Measurements from ENCODE around the gene ANO6. TPM values are rescaled to one million over a fixed set of nuclear protein-coding genes. Genes with fewer than 3 reads are reported as not detected.

Gene ANO6
- total and polyA plus RNA-seq, 2 of the 4 experiments (the other 2 are of a cell fraction): 21.6 to 41.0 TPM

- CTCF ChIA-PET: interaction anchor here (0.5 to 0.7 kb wide), 2 partner anchors 232 to 343 kb away, joined by 3 to 4 read pairs; no protein-coding TSS in a partner anchor
- H3K14ac ChIP-seq (replicated peaks; ENCODE audit: low read depth, low read length): no peak overlapping the region
- H4K91ac ChIP-seq (ENCODE audit: insufficient read depth, low read depth, low read length): no peak overlapping the region
- dilution Hi-C loops (cut with HindIII; ENCODE audit: low sequenced_read_pairs, unreplicated experiment): no loop called here
- H3K4me2 ChIP-seq (ENCODE audit: low read depth, low read length): no peak overlapping the region
- peaks cover 0 to 4% of the 10 kb centered on the region in 2 experiments; a peak in 2 of 4 replicates for H3K79me1 ChIP-seq (ENCODE audit: low read depth in 1 of 2, low read length in 2 of 2)
- H4K20me1 ChIP-seq (ENCODE audit: insufficient read depth, low read length): no peaks in the 10 kb centered on the region
- TF ChIP-seq RAD21 (IDR thresholded peaks at IDR 0.05; ENCODE audit: low read length): no peak
- TF ChIP-seq POLR2A (IDR thresholded peaks at IDR 0.05; ENCODE audit: low read depth, low read length): no peak
- TF ChIP-seq NFE2L2 (IDR thresholded peaks at IDR 0.05; ENCODE audit: low read depth, low read length): no peak
- TF ChIP-seq CEBPB (IDR thresholded peaks at IDR 0.05; ENCODE audit: low read depth, low read length): no peak
- TF ChIP-seq CTCF (conservative IDR thresholded peaks at IDR 0.05; ENCODE audit: low read depth, low read length): no peak
- TF ChIP-seq FOS (IDR thresholded peaks at IDR 0.05; ENCODE audit: low read depth, low read length): no peak
- TF ChIP-seq SMC3 (IDR thresholded peaks at IDR 0.05; ENCODE audit: low read depth, low read length): no peak
- TF ChIP-seq RFX5 (IDR thresholded peaks at IDR 0.05; ENCODE audit: low read depth, low read length): no peak
- no peak for TF ChIP-seq ELK1 (IDR thresholded peaks at IDR 0.05; ENCODE audit: borderline replicate concordance, low read depth, low read length)
- TF ChIP-seq USF2 (IDR thresholded peaks at IDR 0.05; ENCODE audit: low read depth, low read length): no peak
- TF ChIP-seq CHD1 (IDR thresholded peaks at IDR 0.05; ENCODE audit: low read depth, low read length): no peak
- TF ChIP-seq MXI1 (IDR thresholded peaks at IDR 0.05; ENCODE audit: borderline replicate concordance, low read depth, low read length): no peak
- 0 out of 2 replicates have a peak, but pooled peaks cover 2% of the 10 kb centered on the region for H3K4me1 ChIP-seq (ENCODE audit: control insufficient read depth, insufficient read depth, low read length)
- in situ Hi-C loops (cut with MboI; ENCODE audit: low sequenced_read_pairs): no loop called here
- no peaks in the 10 kb centered on the region for H3K9me3 ChIP-seq (ENCODE audit: control insufficient read depth, insufficient read depth, low read length)
- DNase-seq (peak; percentile 50), ATAC-seq (ENCODE audit: low read depth) (no peak)
- H3K18ac ChIP-seq (ENCODE audit: low read depth, low read length): no peak overlapping the region
- intact Hi-C loops (cut with micrococcal nuclease): no loop called here
- no peak overlapping the region for H4K8ac ChIP-seq (ENCODE audit: low read depth in 2 of 2, low read length in 2 of 2)
- no TSS peak for BruUV-seq (replicated peaks)
- no peaks in the 10 kb centered on the region for H3K9me1 ChIP-seq (ENCODE audit: insufficient read depth, low read length)
- no peak overlapping the region for H3K23ac ChIP-seq (ENCODE audit: low read depth, low read length)
- no peak overlapping the region for H3K4me3 ChIP-seq (ENCODE audit: insufficient read depth, low read depth, low read length)
- no peak overlapping the region for H2BK5ac ChIP-seq (ENCODE audit: low read depth, low read length, poor library complexity, severe bottlenecking)
- H2BK120ac ChIP-seq (ENCODE audit: low read depth, low read length): no peak overlapping the region
- 87% methylated on average over 3 of the region's 6 CpGs; no CpG with 5 or more reads in 1 of the 2 experiments for WGBS, 2 experiments (ENCODE audit: extremely low coverage in 2 of 2, insufficient read length in 1 of 2)
- POLR2A ChIA-PET (ENCODE audit: unreplicated experiment): no interaction called here
- no peak overlapping the region for H2BK20ac ChIP-seq (ENCODE audit: low read depth, low read length)
- H3K27ac ChIP-seq (ENCODE audit: insufficient read depth, low read length): no peak overlapping the region
- H3K9ac ChIP-seq (ENCODE audit: low read depth, low read length): no peak overlapping the region
- no peak overlapping the region for H2AK9ac ChIP-seq (replicated peaks; ENCODE audit: low read depth, low read length, poor library complexity)
- no peaks in the 10 kb centered on the region for H3K27me3 ChIP-seq (ENCODE audit: control insufficient read depth, insufficient read depth, low read length)
- H3K36me3 ChIP-seq (ENCODE audit: control insufficient read depth, insufficient read depth, low read length): peaks cover 11% of the 10 kb centered on the region
- no peak overlapping the region for H4K5ac ChIP-seq (ENCODE audit: low read depth, low read length)
- H2AK5ac ChIP-seq (ENCODE audit: low read depth, low read length): no peak overlapping the region
- H2AFZ ChIP-seq (replicated peaks; ENCODE audit: low read length, poor library complexity): no peak overlapping the region
- no peak overlapping the region for H2BK15ac ChIP-seq (ENCODE audit: low read depth, low read length)
- H3K56ac ChIP-seq (ENCODE audit: extremely low read depth, insufficient read depth, low read length): no peak overlapping the region
- H3K4ac ChIP-seq (ENCODE audit: low read depth, low read length): no peak overlapping the region
These were observed 186.4 kb downstream of the ANO6 start for GRCh38 chr12:45402288-45402687.

All from IMR-90 (cell line).